Stomach (tissue), 4 donors: ENCODE results near the gene CCDC158.

ENCODE experiments used
- CTCF ChIP-seq, 7 experiments: fragments of 450-650 bp in 4 of 7; fragments of 200-600 bp in 3 of 7; sonication (generic) in 3 of 7; IDR thresholded peaks; one replicate each; pipeline ENCODE4 v1.5.1; 2016 to 2019; ENCODE audit warnings: antibody characterized with exemption in 7 of 7, control low read depth in 2 of 7, mild to moderate bottlenecking in 1 of 7
- EP300 ChIP-seq: sonication (generic); formaldehyde crosslinking; IDR thresholded peaks from one replicate; pipeline ENCODE4 v1.6.1; 2017; ENCODE audit warnings: antibody characterized with exemption
- POLR2AphosphoS5 ChIP-seq, 3 donors: sonication (generic); formaldehyde crosslinking; IDR thresholded peaks; one replicate each; pipeline ENCODE4 v1.6.1; 2016; ENCODE audit warnings: antibody characterized with exemption in 3 of 3

- no peak for TF ChIP-seq CTCF (IDR thresholded peaks at IDR 0.05)
- no peak for TF ChIP-seq POLR2AphosphoS5 (IDR thresholded peaks at IDR 0.05)
- no peak for TF ChIP-seq EP300
Measured at GRCh38 chr4:76322236-76322635, 98.7 kb downstream of the CCDC158 start.
